GM12891 (cell line): ENCODE results near the gene MTFR2.

Source experiments
- POLR2A ChIP-seq: IDR thresholded peaks from 2 replicates; pipeline ENCODE4 v1.6.1; 2011; ENCODE audit warnings: low read depth, low read length, control low read depth
- POU2F2 ChIP-seq: IDR thresholded peaks from 2 replicates; pipeline ENCODE4 v1.6.1; 2011; ENCODE audit warnings: low read depth, mild to moderate bottlenecking, control low read depth, low read length, moderate library complexity
- SPI1 ChIP-seq: IDR thresholded peaks from 2 replicates; pipeline ENCODE4 v1.6.1; 2011; ENCODE audit warnings: low read depth, low read length, control low read depth

DNA sequence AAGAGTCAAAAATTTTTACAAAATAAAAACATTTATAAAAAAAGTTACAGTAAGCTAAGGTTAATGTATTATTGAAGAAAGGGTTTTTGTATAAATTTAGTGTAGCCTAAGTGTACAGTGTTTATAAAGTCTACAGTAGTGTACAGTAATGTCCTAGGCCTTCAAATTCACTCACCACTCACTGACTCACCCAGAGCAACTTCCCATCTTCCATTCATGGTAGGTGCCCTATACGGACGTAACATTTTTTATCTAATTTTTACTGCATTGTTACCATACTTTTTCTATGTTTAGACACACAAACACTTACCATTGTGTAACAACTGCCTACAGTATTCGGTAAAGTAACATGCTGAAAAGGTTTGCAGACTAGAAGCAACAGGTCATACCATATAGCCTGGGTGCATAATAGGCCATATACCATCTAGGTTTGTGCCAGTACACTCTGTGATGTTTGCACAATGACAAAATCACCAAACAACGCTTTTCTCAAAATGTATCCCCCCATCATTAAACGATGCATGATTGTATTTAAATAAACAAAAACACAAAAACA is 6.0 kb downstream of the MTFR2 start:
- TF ChIP-seq POU2F2, result no peak
- TF ChIP-seq POLR2A, result no peak
- TF ChIP-seq SPI1, result no peak
